Stimulated activated CD4-positive, alpha-beta T cell treated with anti-CD3 and anti-CD28 coated beads, Interleukin-15, amount 100 ng/mL, for 48 hours (primary cell): ENCODE measurements around the gene TGFBR1.

ENCODE experiments used
- DNase-seq, 2 donors: peaks; one replicate each; pipeline ENCODE4 v3.0.0-alpha.2; 2020; ENCODE audit warnings: low read depth in 2 of 2

The TGFBR1 gene

DNA sequence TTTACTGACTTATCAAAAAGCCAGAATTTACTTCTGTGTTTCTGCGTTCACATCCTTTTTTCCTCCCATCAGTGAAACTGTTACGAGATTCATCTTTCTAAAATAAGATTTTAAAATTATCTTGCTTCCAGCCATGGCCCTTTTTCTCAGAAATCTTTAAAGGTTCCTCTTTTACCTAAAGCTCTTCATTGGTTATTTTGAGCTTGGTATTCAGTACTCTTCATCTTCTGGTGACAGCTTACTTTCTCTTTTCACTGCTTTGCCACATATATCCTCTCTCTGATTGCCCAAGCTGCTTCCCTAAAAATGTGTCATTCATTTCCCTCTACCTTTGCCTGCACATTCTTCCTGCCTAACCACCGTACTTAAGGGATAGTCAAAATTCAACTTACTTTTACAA lies 32.3 kb downstream of the TGFBR1 start:
- no peak for DNase-seq

DNA sequence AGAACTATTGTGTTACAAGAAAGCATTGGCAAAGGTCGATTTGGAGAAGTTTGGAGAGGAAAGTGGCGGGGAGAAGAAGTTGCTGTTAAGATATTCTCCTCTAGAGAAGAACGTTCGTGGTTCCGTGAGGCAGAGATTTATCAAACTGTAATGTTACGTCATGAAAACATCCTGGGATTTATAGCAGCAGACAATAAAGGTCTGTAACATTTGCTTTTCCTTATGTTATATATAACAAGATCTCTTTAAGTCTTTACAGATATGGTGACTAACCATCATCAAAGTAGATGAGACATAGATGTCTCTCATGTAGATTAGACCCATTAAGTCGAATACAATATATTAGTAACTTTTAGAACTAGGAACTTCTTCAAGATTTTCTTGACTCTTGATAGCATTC lies 33.0 kb downstream of the TGFBR1 start:
- DNase-seq: no peak

GRCh38 chr9:99138424-99139284 lies 33.7 kb downstream of the TGFBR1 start:
- no peak for DNase-seq

DNA sequence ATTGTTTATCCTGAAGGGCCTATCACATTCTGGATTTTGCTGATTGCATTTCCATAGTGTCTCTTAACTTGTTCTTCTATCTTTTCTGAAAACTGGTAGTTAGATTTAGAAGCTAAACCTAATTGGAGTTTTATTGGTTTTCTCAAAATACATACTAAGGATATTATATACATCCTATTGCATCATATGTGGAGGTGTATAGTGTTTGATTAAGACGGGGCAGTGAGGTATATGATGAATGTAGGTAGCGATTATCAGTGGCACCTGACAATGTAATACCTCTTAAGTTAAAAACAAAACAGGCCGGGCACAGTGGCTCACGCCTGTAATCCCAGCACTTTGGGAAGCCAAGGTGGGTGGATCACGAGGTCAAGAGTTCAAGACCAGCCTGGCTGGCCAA lies 35.0 kb downstream of the TGFBR1 start:
- DNase-seq: no peak

DNA sequence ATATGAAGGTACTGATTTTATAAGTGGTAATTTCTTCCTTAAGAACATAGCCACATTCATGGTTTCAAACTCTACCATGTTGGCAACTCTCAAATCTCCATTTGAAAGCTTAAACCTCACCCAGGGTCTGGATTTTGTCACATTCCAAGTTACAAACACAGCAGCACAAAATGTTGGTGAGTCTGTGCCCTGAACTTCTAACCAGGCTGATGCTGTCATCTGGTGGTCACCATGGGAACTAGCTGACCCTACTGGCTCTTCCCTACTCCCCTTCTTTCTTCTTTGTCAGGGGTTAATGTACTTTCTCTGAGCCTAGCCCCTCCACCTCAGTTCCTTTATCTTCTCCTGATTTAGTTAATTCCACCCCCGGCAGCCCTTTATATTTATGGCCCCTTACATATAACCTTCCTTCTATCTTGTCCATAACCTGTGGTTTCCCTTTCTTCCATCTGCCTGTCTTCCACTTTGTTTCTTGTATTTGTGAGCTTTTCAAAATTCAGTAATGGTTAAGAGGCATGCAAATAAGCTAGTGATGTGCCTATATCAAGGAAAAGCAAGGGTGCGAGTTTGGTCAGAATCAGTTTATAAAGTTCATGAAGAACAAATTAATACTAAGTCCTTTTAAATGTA lies 35.9 kb downstream of the TGFBR1 start:
- DNase-seq: no peak

DNA sequence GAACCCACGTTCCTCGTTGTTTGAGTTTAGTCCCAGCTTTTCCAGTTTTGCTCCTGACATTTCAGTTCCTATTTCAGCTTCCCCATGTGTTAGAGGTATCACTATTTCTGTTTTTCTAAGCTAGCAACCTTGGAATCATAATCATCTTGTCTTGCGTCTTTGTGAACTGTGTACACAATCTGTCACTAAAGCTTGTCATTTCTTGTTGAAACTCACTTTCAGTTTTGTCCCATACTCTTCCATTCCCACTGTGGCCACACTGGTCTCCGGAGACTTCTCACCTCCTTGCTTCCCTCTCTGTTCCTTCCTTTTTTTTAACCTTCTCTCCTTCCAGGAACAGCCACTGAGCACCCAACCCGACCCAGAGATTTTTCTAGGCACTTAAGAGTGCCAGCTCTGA lies 36.9 kb downstream of the TGFBR1 start:
- no peak for DNase-seq

- no peak for DNase-seq
Observed at GRCh38 chr9:99142275-99142674, 37.4 kb downstream of the TGFBR1 start.

GRCh38 chr9:99143655-99144054 lies 38.7 kb downstream of the TGFBR1 start:
- no peak for DNase-seq

DNA sequence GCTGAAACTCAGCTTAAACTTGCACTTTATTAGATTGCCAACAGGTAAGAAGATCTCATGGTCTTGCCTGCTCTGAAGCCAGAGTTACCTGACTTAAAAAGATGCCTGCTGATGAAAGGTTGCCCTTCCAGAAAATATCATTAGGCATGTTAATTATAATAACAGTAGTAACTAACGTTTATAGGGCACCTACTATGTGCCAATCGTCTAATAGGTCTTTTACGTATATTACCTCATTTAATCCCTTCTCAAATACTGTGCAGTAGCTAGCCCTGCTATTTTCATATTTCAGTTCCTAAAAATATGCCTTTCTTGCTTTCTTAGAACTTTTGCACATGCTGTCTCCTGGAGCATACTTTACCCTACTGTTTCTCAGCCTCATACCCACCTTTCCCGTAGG lies 40.1 kb downstream of the TGFBR1 start:
- no peak for DNase-seq

DNA sequence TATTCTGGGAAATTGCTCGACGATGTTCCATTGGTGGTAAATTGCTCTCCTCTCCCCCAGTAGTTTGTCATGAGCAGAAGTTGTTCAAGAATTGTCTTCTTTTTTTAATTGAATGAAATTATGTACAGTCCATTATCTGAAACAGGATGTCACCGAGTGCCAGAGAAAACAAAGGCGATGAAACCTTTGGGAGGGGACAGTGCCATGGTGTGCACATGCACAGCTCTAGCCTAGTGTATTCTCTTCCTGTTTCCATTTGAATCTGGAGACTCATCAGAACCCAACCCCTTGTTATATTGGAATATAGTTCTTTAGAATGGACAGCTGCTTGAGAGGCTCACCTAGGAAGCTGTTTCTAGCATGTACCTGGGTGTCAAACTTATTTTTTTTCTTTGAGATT lies 41.7 kb downstream of the TGFBR1 start:
- DNase-seq: no peak

DNA sequence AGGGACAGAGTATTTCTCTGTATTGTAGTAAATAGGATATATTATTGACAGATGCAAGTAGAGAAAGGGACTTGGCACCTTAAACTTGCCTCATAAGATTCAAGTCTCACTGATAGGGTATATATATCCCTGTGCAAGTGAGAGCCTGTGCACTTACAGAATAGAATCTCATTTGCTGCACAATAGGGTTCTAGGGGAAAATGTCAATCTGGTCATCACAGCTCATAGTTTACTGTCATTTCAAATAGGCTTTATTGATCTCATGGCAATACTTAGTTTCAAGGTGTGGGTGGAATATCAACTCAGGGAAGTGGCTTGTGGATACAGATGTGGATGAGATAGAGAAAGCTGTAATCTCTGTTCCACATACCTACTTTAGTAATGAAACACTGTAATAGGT lies 42.3 kb downstream of the TGFBR1 start:
- DNase-seq: no peak

GRCh38 chr9:99150451-99151171 lies 45.7 kb downstream of the TGFBR1 start:
- no peak for DNase-seq

GRCh38 chr9:99154356-99154755 lies 49.4 kb downstream of the TGFBR1 start:
- DNase-seq: no peak

GRCh38 chr9:99155736-99156135 lies 50.8 kb downstream of the TGFBR1 start:
- no peak for DNase-seq

DNA sequence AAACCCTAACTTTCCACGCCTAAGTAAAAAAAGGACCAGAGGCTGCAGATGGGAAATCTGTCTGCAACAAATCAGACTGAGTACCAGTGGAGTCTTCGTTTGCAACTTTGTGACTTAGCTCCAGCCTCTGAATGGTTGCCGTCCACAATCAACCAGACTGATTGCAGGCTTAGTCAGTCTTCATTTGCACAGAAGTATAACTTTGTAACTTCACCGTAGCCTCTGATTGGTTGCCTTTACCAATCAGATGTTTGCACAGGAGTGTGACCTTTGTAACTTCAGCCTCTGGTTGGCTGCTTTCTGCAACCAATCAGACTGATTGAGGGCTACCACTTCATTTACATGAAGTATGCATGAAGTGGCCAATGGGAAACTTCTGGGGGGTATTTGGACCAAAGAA lies 53.7 kb downstream of the TGFBR1 start:
- DNase-seq: no peak

GRCh38 chr9:99160173-99160572 lies 55.3 kb downstream of the TGFBR1 start:
- DNase-seq: no peak

- no peak for DNase-seq
Observed at GRCh38 chr9:99162759-99163364, 57.9 kb downstream of the TGFBR1 start.

- DNase-seq: no peak
Observed at GRCh38 chr9:99166149-99166548, 61.2 kb downstream of the TGFBR1 start.

GRCh38 chr9:99167119-99167518 lies 62.2 kb downstream of the TGFBR1 start:
- no peak for DNase-seq

DNA sequence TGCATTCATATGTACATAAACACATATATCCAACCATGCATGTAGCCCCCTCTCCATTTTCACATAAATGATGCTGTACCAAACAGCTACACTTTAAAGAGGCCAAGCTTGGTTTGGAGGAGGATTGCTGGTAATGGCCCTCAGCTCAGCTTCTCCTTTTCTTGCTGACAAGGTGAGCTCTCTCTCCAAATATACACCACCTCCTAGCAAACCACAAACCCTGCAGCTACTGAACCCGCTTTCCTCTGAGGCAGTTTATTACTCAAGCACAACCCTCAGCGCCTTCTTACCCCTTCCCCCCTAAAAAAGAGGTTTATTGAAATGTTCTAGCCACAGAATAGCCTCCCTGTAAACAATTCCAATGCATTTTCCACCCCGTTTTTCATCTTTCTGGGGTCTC lies 62.8 kb downstream of the TGFBR1 start:
- DNase-seq: no peak

DNA sequence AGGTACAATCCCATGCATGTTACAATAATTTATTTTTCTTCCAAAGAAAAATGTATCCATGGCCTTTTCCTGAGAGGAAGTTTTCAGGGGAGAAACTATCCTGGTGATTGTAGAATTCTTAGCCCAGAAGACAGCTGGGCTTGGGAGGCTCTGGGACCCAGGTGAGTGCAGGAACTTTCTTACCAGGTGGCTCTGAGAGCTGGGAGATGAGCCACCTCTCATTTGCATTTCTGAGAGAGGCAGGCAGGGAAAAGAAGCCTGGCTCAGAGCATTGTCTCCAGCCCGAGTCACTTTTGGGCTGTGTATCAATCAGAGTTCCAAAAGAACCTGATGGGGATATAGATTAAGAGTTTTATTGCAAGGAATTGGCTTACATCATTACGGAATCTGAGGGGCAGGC lies 64.2 kb downstream of the TGFBR1 start:
- DNase-seq: no peak

GRCh38 chr9:99169982-99170761 lies 65.3 kb downstream of the TGFBR1 start:
- no peak for DNase-seq
